ACC112 (cell line): ENCODE measurements around the gene AKAP8.

Experiments
- H2AFZ ChIP-seq: fragments of 200-600 bp; sonication (generic); one replicate; pipeline ENCODE4 v1.6.0; 2017; ENCODE audit warnings: antibody characterized with exemption, low read length; ENCODE audit not compliant: unreplicated experiment
- H3K27ac ChIP-seq: fragments of 200-600 bp; sonication (generic); 2 replicates; pipeline ENCODE4 v1.5.1; 2014; ENCODE audit warnings: low read depth, mild to moderate bottlenecking, antibody characterized with exemption, low read length, moderate library complexity
- H3K27me3 ChIP-seq: fragments of 200-600 bp; sonication (generic); 2 replicates; pipeline ENCODE4 v1.6.1; 2014; ENCODE audit warnings: mild to moderate bottlenecking, antibody characterized with exemption, low read length, moderate library complexity, mixed read lengths; ENCODE audit not compliant: insufficient read depth
- H3K36me3 ChIP-seq: fragments of 200-600 bp; sonication (generic); 2 replicates; pipeline ENCODE4 v1.6.1; 2016; ENCODE audit warnings: mild to moderate bottlenecking, antibody characterized with exemption, low read length, moderate library complexity, mixed read lengths; ENCODE audit not compliant: insufficient read depth
- H3K4me1 ChIP-seq: fragments of 200-600 bp; sonication (generic); one replicate; pipeline ENCODE4 v1.6.1; 2016; ENCODE audit warnings: low read length, mixed read lengths; ENCODE audit not compliant: insufficient read depth, unreplicated experiment, control insufficient read depth
- H3K4me3 ChIP-seq: fragments of 200-600 bp; sonication (generic); 2 replicates; pipeline ENCODE4 v1.5.1; 2014; ENCODE audit warnings: mild to moderate bottlenecking, low read depth, low read length
- H3K79me2 ChIP-seq: fragments of 200-600 bp; sonication (generic); one replicate; pipeline ENCODE4 v1.6.0; 2016; ENCODE audit warnings: low read length; ENCODE audit not compliant: control insufficient read depth, unreplicated experiment, insufficient read depth

Gene AKAP8

DNA sequence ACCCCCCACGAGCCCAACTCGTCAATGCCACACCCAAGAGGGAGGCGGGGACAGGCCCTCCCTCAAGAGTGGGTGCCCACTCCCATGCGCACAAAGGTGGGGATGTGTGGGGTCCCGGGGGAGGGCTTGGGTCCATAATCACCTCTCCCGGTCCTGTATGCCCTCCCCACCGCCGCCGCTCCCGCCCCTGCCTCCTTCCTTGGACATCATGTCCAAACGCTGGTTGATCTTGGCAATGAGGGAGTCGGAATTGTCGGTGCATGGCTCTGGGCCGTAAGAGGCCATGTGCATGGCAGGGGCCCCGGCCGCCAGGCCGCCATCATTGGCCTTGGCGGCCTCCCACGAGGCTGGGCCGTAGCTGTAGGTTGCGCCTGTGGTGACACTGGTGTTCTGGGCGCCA lies 5.9 kb downstream of the AKAP8 start:
- H3K36me3 ChIP-seq = peaks cover 8% of the 10 kb centered on the region; the same call in 1 of the 2 replicates
- no peak overlapping the region for H3K27ac ChIP-seq
- H3K27me3 ChIP-seq = no peaks in the 10 kb centered on the region
- H3K4me1 ChIP-seq = peaks cover 17% of the 10 kb centered on the region
- no peak overlapping the region for H2AFZ ChIP-seq
- peaks cover 56% of the 10 kb centered on the region for H3K79me2 ChIP-seq
- no peak overlapping the region for H3K4me3 ChIP-seq

- Histone ChIP-seq H3K36me3 (peaks cover 8% of the 10 kb centered on the region; the same call in 1 of the 2 replicates), H3K79me2 (peaks cover 49% of the 10 kb centered on the region), H3K27me3 (no peaks in the 10 kb centered on the region), H2AFZ (no peak overlapping the region), H3K4me3 (no peak overlapping the region), H3K27ac (no peak overlapping the region), H3K4me1 (peaks cover 17% of the 10 kb centered on the region)
Observed at GRCh38 chr19:15372891-15373301, 6.7 kb downstream of the AKAP8 start.

GRCh38 chr19:15372470-15372869 lies 7.1 kb downstream of the AKAP8 start:
- Histone ChIP-seq H2AFZ (no peak overlapping the region), H3K27me3 (no peaks in the 10 kb centered on the region), H3K79me2 (peaks cover 45% of the 10 kb centered on the region), H3K27ac (no peak overlapping the region), H3K4me3 (no peak overlapping the region), H3K36me3 (peaks cover 8% of the 10 kb centered on the region; the same call in 1 of the 2 replicates), H3K4me1 (peaks cover 17% of the 10 kb centered on the region)

GRCh38 chr19:15371786-15372380 lies 7.7 kb downstream of the AKAP8 start:
- no peak overlapping the region for H2AFZ ChIP-seq
- no peak overlapping the region for H3K4me3 ChIP-seq
- H3K79me2 ChIP-seq = peaks cover 40% of the 10 kb centered on the region
- H3K27me3 ChIP-seq = no peaks in the 10 kb centered on the region
- peaks cover 8% of the 10 kb centered on the region; the same call in 1 of the 2 replicates for H3K36me3 ChIP-seq
- H3K4me1 ChIP-seq = peaks cover 12% of the 10 kb centered on the region
- no peak overlapping the region for H3K27ac ChIP-seq

GRCh38 chr19:15371119-15371518 lies 8.5 kb downstream of the AKAP8 start:
- no peaks in the 10 kb centered on the region for H3K27me3 ChIP-seq
- peaks cover 6% of the 10 kb centered on the region for H3K4me1 ChIP-seq
- H3K79me2 ChIP-seq = peaks cover 32% of the 10 kb centered on the region
- H2AFZ ChIP-seq = no peak overlapping the region
- H3K27ac ChIP-seq = no peak overlapping the region
- no peak overlapping the region for H3K4me3 ChIP-seq
- peaks cover 8% of the 10 kb centered on the region; the same call in 1 of the 2 replicates for H3K36me3 ChIP-seq

- H3K36me3 ChIP-seq = peaks cover 8% of the 10 kb centered on the region; the same call in 1 of the 2 replicates
- H3K27me3 ChIP-seq = no peaks in the 10 kb centered on the region
- H2AFZ ChIP-seq = no peak overlapping the region
- H3K27ac ChIP-seq = no peak overlapping the region
- no peak overlapping the region for H3K4me3 ChIP-seq
- no peaks in the 10 kb centered on the region for H3K4me1 ChIP-seq
- H3K79me2 ChIP-seq = peaks cover 18% of the 10 kb centered on the region
Observed at GRCh38 chr19:15369594-15369891, 10.0 kb downstream of the AKAP8 start.

DNA sequence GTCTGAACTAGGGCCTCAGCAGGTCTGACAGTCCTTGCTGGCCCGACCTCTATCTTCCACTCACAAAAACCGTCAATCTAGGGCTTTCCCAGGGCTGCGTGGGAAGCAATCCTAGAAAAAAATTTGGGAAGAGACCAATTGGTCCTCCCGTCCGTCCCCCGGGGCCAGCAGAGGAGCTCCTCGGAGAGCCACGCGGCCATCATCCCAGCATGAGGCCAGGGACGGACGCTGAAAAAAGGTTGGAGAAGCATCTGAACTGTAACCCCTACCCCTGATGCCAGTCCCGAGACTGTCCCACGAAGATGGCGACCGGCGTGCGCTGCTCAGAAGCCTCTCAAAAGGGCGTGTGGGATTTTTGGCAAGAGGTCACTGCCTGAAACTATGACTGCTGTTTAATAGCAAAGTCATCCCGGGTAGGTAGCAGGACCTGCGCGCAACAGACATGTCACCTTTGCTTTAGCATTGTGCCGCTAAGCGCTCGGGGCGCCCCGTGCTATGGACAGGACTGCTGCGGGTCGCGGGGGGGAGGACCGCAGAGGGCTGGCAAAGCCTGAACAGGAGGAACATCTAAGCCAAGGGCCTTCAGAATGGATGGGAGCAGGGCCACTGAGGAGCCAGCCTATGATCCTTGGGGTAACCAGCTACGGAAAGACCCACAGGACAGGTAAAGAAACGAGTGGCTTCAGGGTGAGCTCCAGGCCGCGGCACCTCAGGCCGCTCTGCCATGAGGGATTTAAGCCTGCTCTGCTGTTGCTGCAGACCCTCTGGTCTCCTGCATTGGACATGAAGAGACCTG lies 10.6 kb downstream of the AKAP8 start:
- Histone ChIP-seq H2AFZ (no peak overlapping the region), H3K4me1 (no peaks in the 10 kb centered on the region), H3K27me3 (no peaks in the 10 kb centered on the region), H3K79me2 (peaks cover 12% of the 10 kb centered on the region), H3K27ac (no peak overlapping the region), H3K4me3 (no peak overlapping the region), H3K36me3 (peaks cover 8% of the 10 kb centered on the region; the same call in 1 of the 2 replicates)

- H3K36me3 ChIP-seq = peaks cover 8% of the 10 kb centered on the region; the same call in 1 of the 2 replicates
- H3K4me3 ChIP-seq = no peak overlapping the region
- no peak overlapping the region for H2AFZ ChIP-seq
- H3K27ac ChIP-seq = no peak overlapping the region
- H3K79me2 ChIP-seq = peaks cover 4% of the 10 kb centered on the region
- no peaks in the 10 kb centered on the region for H3K4me1 ChIP-seq
- H3K27me3 ChIP-seq = no peaks in the 10 kb centered on the region
Observed at GRCh38 chr19:15368051-15368632, 11.4 kb downstream of the AKAP8 start.

GRCh38 chr19:15367439-15367838 lies 12.1 kb downstream of the AKAP8 start:
- Histone ChIP-seq H3K27me3 (no peaks in the 10 kb centered on the region), H3K4me1 (no peaks in the 10 kb centered on the region), H3K79me2 (no peaks in the 10 kb centered on the region), H3K36me3 (peaks cover 8% of the 10 kb centered on the region; the same call in 1 of the 2 replicates), H3K4me3 (no peak overlapping the region), H2AFZ (no peak overlapping the region), H3K27ac (no peak overlapping the region)

GRCh38 chr19:15365264-15365663 lies 14.3 kb downstream of the AKAP8 start:
- Histone ChIP-seq H3K4me1 (no peaks in the 10 kb centered on the region), H3K79me2 (no peaks in the 10 kb centered on the region), H3K36me3 (0 out of 2 replicates have a peak, but pooled peaks cover 8% of the 10 kb centered on the region), H3K27ac (no peak overlapping the region), H3K27me3 (no peaks in the 10 kb centered on the region), H2AFZ (no peak overlapping the region), H3K4me3 (no peak overlapping the region)
